Left ventricle myocardium inferior (tissue), 1 donor: ENCODE measurements around the gene GPX2. TPM values are rescaled to one million over a fixed set of nuclear protein-coding genes. Genes with fewer than 3 reads are reported as not detected.

Experiments used
- DNase-seq: peaks from one replicate; pipeline ENCODE4 v3.0.0-alpha.2; 2020
- H3K27ac ChIP-seq: fragments of 200-600 bp; replicated peaks from 2 replicates; pipeline ENCODE4 v1.8.0; 2021
- H3K27me3 ChIP-seq: fragments of 200-600 bp; 2 replicates; pipeline ENCODE4 v1.8.0; 2021; ENCODE audit warnings: low read depth
- H3K36me3 ChIP-seq: fragments of 200-600 bp; 2 replicates; pipeline ENCODE4 v1.8.0; 2021
- H3K4me1 ChIP-seq: fragments of 200-600 bp; 2 replicates; pipeline ENCODE4 v1.8.0; 2021
- H3K4me3 ChIP-seq: fragments of 200-600 bp; 2 replicates; pipeline ENCODE4 v1.8.0; 2021; ENCODE audit warnings: mild to moderate bottlenecking, moderate library complexity
- H3K9me3 ChIP-seq: fragments of 200-600 bp; replicated peaks from 2 replicates; pipeline ENCODE4 v1.8.0; 2021
- CTCF ChIP-seq: fragments of 200-600 bp; IDR thresholded peaks from 2 replicates; pipeline ENCODE4 v1.8.0; 2021; ENCODE audit warnings: antibody characterized with exemption, mild to moderate bottlenecking, borderline replicate concordance
- intact Hi-C: fragments of 100-400 bp; cut with micrococcal nuclease; formaldehyde crosslinking; loops from one replicate; pipeline ENCODE4 v1.11.0; 2022
- total RNA-seq: library from RNA; stranded (reverse); fragmentation: NEBNext Ultra II Directional; extraction: Animal tissue kit (Norgen Biotek cat#: 25700); gene quantifications from one replicate; pipeline ENCODE4 v1.2.1, GENCODE V29; 2021
- donor health status: DM: no; HTN: yes; CAD: no; lungs with severe emphysema.

GPX2 gene
- total RNA-seq, 1 donor from 2014 or later, result not detected

DNA sequence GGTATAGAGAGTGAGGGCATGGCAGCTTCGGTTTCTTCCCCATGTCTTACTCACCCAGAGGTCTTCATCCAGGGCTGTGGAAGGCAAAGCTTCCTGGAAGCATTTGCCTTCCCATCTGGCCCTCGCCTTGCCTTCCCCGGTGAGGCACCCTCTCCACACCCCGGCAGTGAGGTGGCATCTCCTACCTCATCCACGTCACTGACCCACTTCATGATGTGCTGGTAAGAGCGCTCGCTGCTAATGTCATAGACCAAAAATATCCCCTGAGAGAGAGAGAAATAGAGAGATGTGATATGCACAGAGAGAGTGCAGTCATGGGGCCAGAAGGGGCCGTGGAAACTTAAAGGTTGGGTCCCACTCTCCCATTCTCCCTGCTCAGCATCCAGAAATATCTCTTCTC, 8.3 kb upstream of the GPX2 start:
- peak; percentile 69 for DNase-seq
- Histone ChIP-seq H3K4me3 (peak overlapping the region; percentile 49), H3K4me1 (peaks cover 51% of the 10 kb centered on the region), H3K36me3 (peaks cover 9% of the 10 kb centered on the region), H3K9me3 (no peaks in the 10 kb centered on the region), H3K27me3 (no peaks in the 10 kb centered on the region), H3K27ac (peak overlapping the region; percentile 91)
- no peak for TF ChIP-seq CTCF
- intact Hi-C loops, result no loop called here

- intact Hi-C loops, result no loop called here
- H3K36me3 ChIP-seq, result peaks cover 9% of the 10 kb centered on the region
- peak overlapping the region; percentile 57 for H3K27ac ChIP-seq
- peaks cover 51% of the 10 kb centered on the region for H3K4me1 ChIP-seq
- H3K9me3 ChIP-seq, result no peaks in the 10 kb centered on the region
- DNase-seq, result no peak
- H3K4me3 ChIP-seq, result no peak overlapping the region
- H3K27me3 ChIP-seq, result no peaks in the 10 kb centered on the region
- TF ChIP-seq CTCF, result no peak
Observed at GRCh38 chr14:64948612-64949210, 6.2 kb upstream of the GPX2 start.

DNA sequence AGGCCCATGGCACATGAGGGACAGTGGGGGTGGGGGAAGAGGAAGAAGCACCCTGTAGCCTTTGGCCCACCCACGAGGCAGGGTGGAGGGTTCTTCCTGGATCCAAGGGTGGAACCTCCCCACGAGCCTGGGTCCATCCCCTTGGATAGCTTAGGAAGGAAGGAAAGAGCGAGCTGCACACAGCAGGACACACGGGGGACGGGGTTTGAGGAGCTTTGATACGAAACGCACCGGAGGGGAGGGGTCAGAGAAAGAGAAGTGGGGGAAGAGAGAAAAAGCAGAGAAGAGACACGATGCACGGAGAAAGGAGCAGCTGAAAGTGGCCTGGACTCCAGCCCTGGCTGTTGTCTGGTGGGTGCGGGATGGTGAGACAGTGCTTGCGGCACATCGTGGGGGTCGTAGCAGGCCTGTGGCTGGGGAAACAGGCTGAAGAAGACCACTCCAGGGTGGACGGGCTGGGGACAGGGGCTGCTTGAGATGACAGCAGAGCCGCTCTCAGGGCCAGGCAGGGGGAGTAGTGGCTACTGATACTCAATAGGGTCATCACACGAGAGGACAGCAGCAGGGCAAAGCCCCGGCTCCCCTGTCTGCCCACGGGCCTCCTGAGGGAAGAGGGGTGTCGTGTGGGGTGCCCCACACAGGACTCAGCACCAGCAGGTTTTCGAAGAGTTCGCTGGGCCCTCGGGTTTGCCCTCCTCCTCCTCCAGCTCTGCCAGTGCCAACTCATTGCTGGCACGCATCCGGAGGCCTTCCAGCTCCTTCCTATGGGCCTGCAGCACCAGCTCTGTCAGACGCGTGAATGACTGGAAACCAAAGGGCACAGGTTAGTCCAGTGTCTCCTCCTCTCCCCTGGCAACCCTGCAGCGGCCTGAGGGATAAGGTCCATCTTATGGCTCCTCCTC, 5.4 kb upstream of the GPX2 start:
- Histone ChIP-seq H3K9me3 (no peaks in the 10 kb centered on the region), H3K36me3 (peaks cover 9% of the 10 kb centered on the region)
- peak; percentile 51 for DNase-seq

GRCh38 chr14:64946310-64947045, 3.9 kb upstream of the GPX2 start:
- Histone ChIP-seq H3K9me3 (no peaks in the 10 kb centered on the region), H3K4me1 (peaks cover 30% of the 10 kb centered on the region), H3K27ac (no peak overlapping the region), H3K36me3 (peaks cover 9% of the 10 kb centered on the region), H3K27me3 (no peaks in the 10 kb centered on the region), H3K4me3 (no peak overlapping the region)
- DNase-seq, result no peak
- no peak for TF ChIP-seq CTCF
- intact Hi-C loops, result no loop called here

More for the DNA sequence above, 5.4 kb upstream of the GPX2 start:
- intact Hi-C loops, result no loop called here
- Histone ChIP-seq H3K27me3 (no peaks in the 10 kb centered on the region), H3K4me1 (peaks cover 45% of the 10 kb centered on the region), H3K4me3 (no peak overlapping the region), H3K27ac (peak overlapping the region; percentile 57)
- no peak for TF ChIP-seq CTCF

- no peak for DNase-seq
- TF ChIP-seq CTCF, result no peak
- Histone ChIP-seq H3K27me3 (no peaks in the 10 kb centered on the region), H3K4me3 (no peak overlapping the region), H3K4me1 (peaks cover 25% of the 10 kb centered on the region), H3K27ac (no peak overlapping the region), H3K9me3 (no peaks in the 10 kb centered on the region), H3K36me3 (peaks cover 9% of the 10 kb centered on the region)
- intact Hi-C loops, result no loop called here
Observed at GRCh38 chr14:64945431-64946178, 3.1 kb upstream of the GPX2 start.
